GM12878 (cell line): ENCODE measurements around the gene PPP1R18. TPM values are rescaled to one million over a fixed set of nuclear protein-coding genes. Genes with fewer than 3 reads are reported as not detected.
A peak's percentile ranks its signal among the peaks of the same experiment; 100 is the strongest.

Source experiments
- ATF3 ChIP-seq: IDR thresholded peaks from 2 replicates; pipeline ENCODE4 v1.6.1; 2011; ENCODE audit warnings: low read depth, mild to moderate bottlenecking, low read length, moderate library complexity, borderline replicate concordance; ENCODE audit errors: extremely low read depth
- BCL11A ChIP-seq: IDR thresholded peaks from 2 replicates; pipeline ENCODE4 v1.6.1; 2011; ENCODE audit warnings: low read depth, low read length
- BHLHE40 ChIP-seq, 2 experiments: fragments of 450-650 bp in 1 of 2; IDR thresholded peaks; 2 replicates each; pipeline ENCODE4 v1.6.1; 2011 to 2017; ENCODE audit warnings: low read depth in 2 of 2, borderline replicate concordance in 1 of 2, improper control_type of control experiment in 1 of 2, low read length in 1 of 2, mild to moderate bottlenecking in 1 of 2
- CEBPB ChIP-seq, 2 experiments: fragments of 150-350 bp in 1 of 2; IDR thresholded peaks; 2 replicates each; pipeline ENCODE4 v1.6.1; 2012 to 2014; ENCODE audit warnings: low read depth in 2 of 2, low read length in 2 of 2, borderline replicate concordance in 1 of 2, inconsistent platforms in 1 of 2
- CHD4 ChIP-seq: fragments of 200-600 bp; sonication (generic); IDR thresholded peaks from 2 replicates; pipeline ENCODE4 v1.6.1; 2016; ENCODE audit warnings: mild to moderate bottlenecking
- CREB1 ChIP-seq: IDR thresholded peaks from 2 replicates; pipeline ENCODE4 v1.6.1; 2012; ENCODE audit warnings: low read depth, mild to moderate bottlenecking, inconsistent platforms
- CREM ChIP-seq: IDR thresholded peaks from 2 replicates; pipeline ENCODE4 v1.6.1; 2014; ENCODE audit warnings: antibody characterized with exemption, low read depth
- FOXM1 ChIP-seq: IDR thresholded peaks from 2 replicates; pipeline ENCODE4 v1.6.1; 2012; ENCODE audit warnings: low read depth, mild to moderate bottlenecking, inconsistent platforms, low read length, moderate library complexity
- IKZF2 ChIP-seq, 2 experiments: fragments of 450-650 bp; IDR thresholded peaks; 2 replicates each; pipeline ENCODE4 v1.6.1; 2017; ENCODE audit warnings: mild to moderate bottlenecking in 2 of 2, moderate library complexity in 2 of 2
- IRF5 ChIP-seq: fragments of 450-650 bp; IDR thresholded peaks from 2 replicates; pipeline ENCODE4 v1.6.1; 2017; ENCODE audit warnings: borderline replicate concordance
- JUND ChIP-seq: IDR thresholded peaks from 2 replicates; pipeline ENCODE4 v1.6.1; 2012; ENCODE audit warnings: low read depth, mild to moderate bottlenecking, low read length, improper control_type of control experiment, moderate library complexity
- LARP7 ChIP-seq: fragments of 450-650 bp; IDR thresholded peaks from 2 replicates; pipeline ENCODE4 v1.6.1; 2017; ENCODE audit warnings: mild to moderate bottlenecking
- MTA3 ChIP-seq: IDR thresholded peaks from 2 replicates; pipeline ENCODE4 v1.6.1; 2012; ENCODE audit warnings: low read length, inconsistent platforms, borderline replicate concordance
- MYC ChIP-seq: IDR thresholded peaks from 2 replicates; pipeline ENCODE4 v1.6.1; 2011; ENCODE audit warnings: mild to moderate bottlenecking, low read length, moderate library complexity, inconsistent platforms; ENCODE audit not compliant: insufficient read depth, insufficient replicate concordance, insufficient read length, severe bottlenecking
- NFYA ChIP-seq: IDR thresholded peaks from 2 replicates; pipeline ENCODE4 v1.6.1; 2011; ENCODE audit warnings: low read depth, mild to moderate bottlenecking, low read length, improper control_type of control experiment, borderline replicate concordance
- NR2C2 ChIP-seq: IDR thresholded peaks from 2 replicates; pipeline ENCODE4 v1.6.1; 2011; ENCODE audit warnings: borderline replicate concordance, low read depth; ENCODE audit not compliant: control insufficient read depth, insufficient read length
- RAD51 ChIP-seq: fragments of 450-650 bp; IDR thresholded peaks from 2 replicates; pipeline ENCODE4 v1.6.1; 2016; ENCODE audit warnings: moderate library complexity, mild to moderate bottlenecking, inconsistent platforms
- RB1 ChIP-seq: fragments of 450-650 bp; formaldehyde crosslinking; IDR thresholded peaks from 2 replicates; pipeline ENCODE4 v1.6.1; 2017; ENCODE audit warnings: mild to moderate bottlenecking, borderline replicate concordance
- RUNX3 ChIP-seq: IDR thresholded peaks from 2 replicates; pipeline ENCODE4 v1.6.1; 2012; ENCODE audit warnings: low read length, inconsistent platforms
- SIX5 ChIP-seq: IDR thresholded peaks from 2 replicates; pipeline ENCODE4 v1.6.1; 2011; ENCODE audit warnings: mild to moderate bottlenecking, low read depth, low read length, moderate library complexity; ENCODE audit not compliant: severe bottlenecking
- SMAD5 ChIP-seq: IDR thresholded peaks from 2 replicates; pipeline ENCODE4 v1.6.1; 2016; ENCODE audit warnings: antibody characterized with exemption, low read depth
- SUZ12 ChIP-seq: fragments of 200-600 bp; sonication (generic); IDR thresholded peaks from one replicate; pipeline ENCODE4 v1.6.1; 2018; ENCODE audit warnings: antibody characterized with exemption, mild to moderate bottlenecking; ENCODE audit not compliant: unreplicated experiment
- polyA plus RNA-seq, 11 experiments: library from polyadenylated mRNA; depleted of rRNA in 4 of 11; unstranded in 6 of 11; stranded (reverse) in 5 of 11; fragments of >200 nt; fragmentation: Nextera tagmentation in 4 of 11; fragmentation: Illumina TruSeq in 1 of 11; extraction: Ambion mirVana in 4 of 11; extraction: Trizol in 1 of 11; gene quantifications; 1 replicate in 1 of 11; 2 replicates in 10 of 11; pipeline versions ENCODE4 v1.2.1 to v1.2.3, GENCODE V29; 2011 to 2016; ENCODE audit warnings: inconsistent platforms in 2 of 11, missing spikeins in 2 of 11, low read depth in 1 of 11
- total RNA-seq, 4 experiments: library from RNA; depleted of rRNA in 3 of 4; stranded (reverse); fragments of >200 nt in 3 of 4; fragmentation: Illumina TruSeq in 1 of 4; extraction: Trizol in 1 of 4; gene quantifications; 2 replicates each; pipeline versions ENCODE4 v1.2.1 to v1.2.3, GENCODE V29; 2013 to 2021
- TF ChIP-seq, protein P1 (sequence below): IDR thresholded peaks from 2 replicates; pipeline ENCODE4 v1.6.1; 2012; ENCODE audit warnings: low read depth, low read length, improper control_type of control experiment
- TF ChIP-seq, protein P2 (sequence below): fragments of 450-650 bp; IDR thresholded peaks from 2 replicates; pipeline ENCODE4 v1.6.1; 2017; ENCODE audit warnings: mild to moderate bottlenecking

Gene PPP1R18
- total and polyA plus RNA-seq, 10 of the 15 experiments (the other 5 are each of a cell fraction or from before 2014, with no cell fraction given) = 21.0 to 119 (median 52.6) TPM

- TF ChIP-seq CEBPB (IDR thresholded peaks at IDR 0.05; ENCODE audit: borderline replicate concordance in 1 of 2, low read depth in 2 of 2, low read length in 2 of 2) (no peak), JUND (no peak), SMAD5 (no peak), MYC (no peak), IKZF2 (IDR thresholded peaks at IDR 0.05) (peak; percentile 96 to 97), RUNX3 (no peak), BHLHE40 (IDR thresholded peaks at IDR 0.05; ENCODE audit: borderline replicate concordance in 1 of 2, low read depth in 2 of 2, low read length in 1 of 2) (peak; percentile 60 to 82; a peak in 2 of 4 replicates), LARP7 (no peak), IRF5 (no peak; the same call in 1 of the 2 replicates), BCL11A (no peak), CREM (no peak), ATF3 (no peak), NFYA (no peak), MTA3 (no peak), RB1 (peak; percentile 8; the same call in 1 of the 2 replicates), SIX5 (no peak), FOXM1 (no peak), NR2C2 (no peak), CHD4 (no peak), CREB1 (no peak), SUZ12 (no peak), RAD51 (no peak)
- TF ChIP-seq, protein P1, sequence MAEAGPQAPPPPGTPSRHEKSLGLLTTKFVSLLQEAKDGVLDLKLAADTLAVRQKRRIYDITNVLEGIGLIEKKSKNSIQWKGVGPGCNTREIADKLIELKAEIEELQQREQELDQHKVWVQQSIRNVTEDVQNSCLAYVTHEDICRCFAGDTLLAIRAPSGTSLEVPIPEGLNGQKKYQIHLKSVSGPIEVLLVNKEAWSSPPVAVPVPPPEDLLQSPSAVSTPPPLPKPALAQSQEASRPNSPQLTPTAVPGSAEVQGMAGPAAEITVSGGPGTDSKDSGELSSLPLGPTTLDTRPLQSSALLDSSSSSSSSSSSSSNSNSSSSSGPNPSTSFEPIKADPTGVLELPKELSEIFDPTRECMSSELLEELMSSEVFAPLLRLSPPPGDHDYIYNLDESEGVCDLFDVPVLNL = no peak
- TF ChIP-seq, protein P2, sequence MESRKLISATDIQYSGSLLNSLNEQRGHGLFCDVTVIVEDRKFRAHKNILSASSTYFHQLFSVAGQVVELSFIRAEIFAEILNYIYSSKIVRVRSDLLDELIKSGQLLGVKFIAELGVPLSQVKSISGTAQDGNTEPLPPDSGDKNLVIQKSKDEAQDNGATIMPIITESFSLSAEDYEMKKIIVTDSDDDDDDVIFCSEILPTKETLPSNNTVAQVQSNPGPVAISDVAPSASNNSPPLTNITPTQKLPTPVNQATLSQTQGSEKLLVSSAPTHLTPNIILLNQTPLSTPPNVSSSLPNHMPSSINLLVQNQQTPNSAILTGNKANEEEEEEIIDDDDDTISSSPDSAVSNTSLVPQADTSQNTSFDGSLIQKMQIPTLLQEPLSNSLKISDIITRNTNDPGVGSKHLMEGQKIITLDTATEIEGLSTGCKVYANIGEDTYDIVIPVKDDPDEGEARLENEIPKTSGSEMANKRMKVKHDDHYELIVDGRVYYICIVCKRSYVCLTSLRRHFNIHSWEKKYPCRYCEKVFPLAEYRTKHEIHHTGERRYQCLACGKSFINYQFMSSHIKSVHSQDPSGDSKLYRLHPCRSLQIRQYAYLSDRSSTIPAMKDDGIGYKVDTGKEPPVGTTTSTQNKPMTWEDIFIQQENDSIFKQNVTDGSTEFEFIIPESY = no peak
Measured at GRCh38 chr6:30690403-30691207, 4.2 kb upstream of the PPP1R18 start, which contains the start of gene NRM (continued).
